ENCODE measurements around the gene NELFB. TPM values are rescaled to one million over a fixed set of nuclear protein-coding genes. Genes with fewer than 3 reads are reported as not detected.

NELFB gene
- total and polyA plus RNA-seq, 9 of the 15 experiments (the other 6 are each of a cell fraction or from before 2014, with no cell fraction given): 0.24 to 84.0 (median 29.7) TPM

DNA sequence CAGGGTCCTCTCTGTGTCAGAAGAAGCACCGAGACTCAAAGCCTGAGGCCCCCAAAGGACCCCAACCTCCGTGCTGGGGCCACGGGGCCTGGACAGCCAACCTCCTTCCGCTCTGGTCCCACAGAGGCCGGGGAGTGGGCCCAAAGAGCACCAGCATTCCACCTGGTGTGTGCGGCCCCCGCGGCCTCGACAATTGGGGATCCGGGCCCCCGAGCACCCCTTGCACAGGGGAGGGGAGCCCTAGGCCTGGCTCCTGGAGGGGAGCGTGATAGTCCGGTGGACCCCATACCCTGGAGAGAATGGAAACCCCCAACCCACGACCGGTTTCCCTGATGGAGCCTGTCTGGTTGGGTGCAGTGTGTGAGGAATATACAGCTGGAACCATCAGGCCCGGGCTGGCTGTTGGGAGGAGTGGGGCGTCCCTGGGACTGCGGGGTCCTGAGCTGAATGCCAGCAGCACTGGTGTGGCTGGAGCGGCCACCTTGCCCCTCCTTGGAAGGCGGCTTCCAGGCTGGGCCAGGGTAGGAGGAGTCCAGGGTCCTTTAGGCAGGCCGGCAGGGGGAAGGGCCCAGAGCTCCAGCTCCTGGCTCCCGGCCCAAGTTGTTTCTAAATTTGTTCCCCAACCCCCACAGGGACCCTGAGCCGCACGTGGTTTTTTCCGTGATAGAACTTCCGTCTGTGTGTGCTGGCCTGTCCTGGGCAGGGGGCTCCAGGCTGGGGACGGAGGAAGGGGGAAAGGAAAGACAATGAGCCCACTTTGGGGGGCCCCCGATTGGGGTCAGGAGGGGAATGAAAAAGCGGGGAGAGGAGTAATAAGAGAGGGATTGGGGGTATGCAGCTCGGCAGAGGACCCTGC lies 21.6 kb downstream of the NELFB start (continued):
- peak; percentile 96 to 97 for TF ChIP-seq MNT (conservative IDR thresholded peaks at IDR 0.05)
- TF ChIP-seq, protein P1, sequence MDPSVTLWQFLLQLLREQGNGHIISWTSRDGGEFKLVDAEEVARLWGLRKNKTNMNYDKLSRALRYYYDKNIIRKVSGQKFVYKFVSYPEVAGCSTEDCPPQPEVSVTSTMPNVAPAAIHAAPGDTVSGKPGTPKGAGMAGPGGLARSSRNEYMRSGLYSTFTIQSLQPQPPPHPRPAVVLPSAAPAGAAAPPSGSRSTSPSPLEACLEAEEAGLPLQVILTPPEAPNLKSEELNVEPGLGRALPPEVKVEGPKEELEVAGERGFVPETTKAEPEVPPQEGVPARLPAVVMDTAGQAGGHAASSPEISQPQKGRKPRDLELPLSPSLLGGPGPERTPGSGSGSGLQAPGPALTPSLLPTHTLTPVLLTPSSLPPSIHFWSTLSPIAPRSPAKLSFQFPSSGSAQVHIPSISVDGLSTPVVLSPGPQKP (CRISPR knock-in tag; IDR thresholded peaks at IDR 0.05): no peak
- TF ChIP-seq NR1H2 (CRISPR knock-in tag; IDR thresholded peaks at IDR 0.05): no peak
- TF ChIP-seq ATF2 (CRISPR knock-in tag; IDR thresholded peaks at IDR 0.05): no peak
- 0 out of 2 replicates have a peak, but pooled peaks have one; percentile 7 for TF ChIP-seq CBFA2T3 (IDR thresholded peaks at IDR 0.05)
- no peak for TF ChIP-seq NCOA4 (IDR thresholded peaks at IDR 0.05; ENCODE audit: partially characterized antibody)
- TF ChIP-seq L3MBTL2 (IDR thresholded peaks at IDR 0.05): peak; percentile 85
- TF ChIP-seq PHTF2 (CRISPR knock-in tag; IDR thresholded peaks at IDR 0.05): no peak
- TF ChIP-seq TEAD1 (CRISPR knock-in tag; IDR thresholded peaks at IDR 0.05): no peak
- TF ChIP-seq ELF4 (CRISPR knock-in tag; IDR thresholded peaks at IDR 0.05): no peak
- TF ChIP-seq TFE3 (CRISPR knock-in tag; IDR thresholded peaks at IDR 0.05): no peak
- peak; percentile 76 for TF ChIP-seq USF1 (CRISPR knock-in tag; IDR thresholded peaks at IDR 0.05)
- TF ChIP-seq TBL1XR1 (IDR thresholded peaks at IDR 0.05; ENCODE audit: low read length in 2 of 2): peak in 1 of 2 experiments; percentile 47; a peak in 2 of 4 replicates
- TF ChIP-seq ETS1 (conservative IDR thresholded peaks at IDR 0.05; ENCODE audit: control insufficient read depth, low read depth, low read length): 0 out of 2 replicates have a peak, but pooled peaks have one; percentile 49
- no peak for TF ChIP-seq SRSF3 (IDR thresholded peaks at IDR 0.05; ENCODE audit: insufficient read depth, low read length)
- no peak for TF ChIP-seq ATF7 (IDR thresholded peaks at IDR 0.05)
- no peak for TF ChIP-seq RBM39 (optimal IDR thresholded peaks at IDR 0.05; ENCODE audit: low read depth, low read length)
